COR-L47 (cell line): Measurements from ENCODE around the gene ITPR1.

Experiments
- DNase-seq: peaks from one replicate; lab custom pipeline; 2025; lab: John Stamatoyannopoulos, UW

The ITPR1 gene

DNA sequence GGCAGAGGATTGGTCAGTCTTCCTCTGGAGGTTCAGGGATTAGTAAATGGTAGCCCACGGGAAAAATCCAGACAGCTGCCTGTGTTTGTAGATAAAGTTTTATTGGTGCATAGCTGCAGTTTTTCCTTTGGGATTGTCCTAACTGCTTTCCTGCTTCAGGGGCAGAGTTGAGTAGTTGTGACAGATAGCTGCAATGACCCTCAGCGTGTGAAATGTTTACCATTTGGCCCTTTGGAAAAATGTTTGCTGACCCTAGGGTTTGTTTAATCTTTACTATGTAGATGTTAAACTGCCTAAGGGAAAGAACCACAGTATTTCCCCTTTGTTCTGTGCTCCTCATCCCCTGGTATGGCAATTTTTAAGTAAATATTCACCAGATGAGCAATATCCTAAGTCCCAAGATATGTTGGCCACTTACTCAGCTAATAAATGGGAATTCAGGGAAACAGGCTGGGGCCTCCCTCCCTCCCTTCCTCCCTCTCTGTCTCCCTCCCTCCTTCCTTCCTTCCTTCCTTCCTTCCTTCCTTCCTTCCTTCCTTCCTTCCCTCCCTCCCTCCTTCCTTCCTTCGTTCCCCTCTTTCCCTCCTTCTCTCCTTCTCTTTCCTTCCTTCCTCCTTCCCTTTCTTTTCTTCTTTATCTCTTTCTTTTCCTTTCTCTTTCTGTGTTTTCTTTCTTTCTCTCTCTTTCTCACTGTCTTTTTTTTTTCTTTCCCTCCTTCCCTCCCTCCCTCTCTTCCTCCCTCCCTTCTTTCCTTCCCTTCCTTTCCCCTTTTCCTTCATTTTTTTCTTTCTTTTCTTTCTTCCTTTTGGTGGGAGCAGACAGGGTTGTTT lies 251.5 kb downstream of the ITPR1 start:
- no peak for DNase-seq

DNA sequence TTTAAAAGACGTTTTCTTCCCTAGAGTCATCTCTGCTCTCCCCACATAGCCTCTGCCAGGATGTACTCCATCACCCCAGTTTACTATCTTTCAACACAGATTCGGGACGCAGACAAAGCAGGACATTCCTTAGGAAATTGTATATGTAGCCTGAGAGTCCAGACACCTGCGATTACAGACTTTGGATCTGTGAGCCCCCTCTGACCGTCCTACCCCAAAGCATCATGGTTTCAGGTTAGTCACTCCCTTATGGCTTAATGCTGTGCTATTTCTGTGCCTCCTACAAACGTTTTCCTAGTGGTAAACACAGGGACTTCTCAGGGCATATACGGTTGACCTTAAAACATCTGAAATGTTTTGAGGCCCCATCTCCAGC lies 252.1 kb downstream of the ITPR1 start:
- no peak for DNase-seq

DNA sequence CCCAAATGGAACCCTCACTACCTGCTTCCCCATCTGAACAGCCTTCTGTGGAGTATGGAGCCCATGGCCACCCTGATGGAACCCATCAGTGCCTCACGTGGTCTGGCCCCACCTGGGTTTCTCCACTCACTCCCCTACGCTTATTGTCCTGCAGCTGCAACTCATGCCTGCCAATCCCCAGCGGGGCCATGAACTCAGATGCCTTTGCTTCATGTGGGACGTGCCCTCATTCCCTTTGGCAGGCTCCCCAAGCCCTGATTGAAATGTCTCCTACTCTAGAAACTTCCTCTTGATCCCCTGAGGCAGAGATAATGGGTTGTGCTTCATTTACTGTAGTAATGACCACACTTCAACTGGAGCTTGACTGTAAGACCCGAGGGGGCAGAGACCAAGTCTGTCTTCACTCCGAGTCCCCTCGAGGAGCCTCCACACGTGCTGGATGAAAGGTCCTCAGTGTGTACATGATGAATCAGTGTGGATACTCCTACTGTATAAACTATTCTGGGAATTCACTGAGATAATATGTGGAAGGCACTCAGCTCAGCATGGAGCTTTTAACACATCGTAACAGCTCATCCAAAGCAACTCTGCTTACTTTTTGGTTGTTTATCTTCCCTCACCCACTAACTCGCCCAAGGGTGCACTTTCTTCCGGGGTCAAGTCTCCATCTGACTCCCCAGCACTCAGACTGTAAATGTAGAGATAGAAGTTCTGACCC lies 253.3 kb downstream of the ITPR1 start:
- DNase-seq, result no peak

DNA sequence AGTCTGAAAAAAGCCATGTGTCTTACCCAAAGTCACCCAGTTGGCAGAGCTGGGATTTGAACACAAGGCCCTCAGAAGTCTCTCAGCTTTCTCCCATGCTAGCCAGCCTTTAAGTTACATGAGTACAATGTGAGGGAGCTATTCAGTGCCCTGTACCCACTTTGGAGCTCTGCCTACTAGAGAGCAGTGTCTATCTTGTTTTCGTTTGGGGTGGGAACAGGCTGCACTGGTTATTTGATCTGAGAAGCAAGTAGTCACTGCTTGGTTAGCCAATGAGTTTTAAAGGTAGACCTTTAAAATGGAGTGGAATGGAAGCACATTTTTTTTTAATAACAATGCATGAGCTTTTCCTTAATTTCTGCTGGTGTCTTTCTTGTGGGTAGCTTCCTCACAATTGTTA lies 255.0 kb downstream of the ITPR1 start:
- no peak for DNase-seq

DNA sequence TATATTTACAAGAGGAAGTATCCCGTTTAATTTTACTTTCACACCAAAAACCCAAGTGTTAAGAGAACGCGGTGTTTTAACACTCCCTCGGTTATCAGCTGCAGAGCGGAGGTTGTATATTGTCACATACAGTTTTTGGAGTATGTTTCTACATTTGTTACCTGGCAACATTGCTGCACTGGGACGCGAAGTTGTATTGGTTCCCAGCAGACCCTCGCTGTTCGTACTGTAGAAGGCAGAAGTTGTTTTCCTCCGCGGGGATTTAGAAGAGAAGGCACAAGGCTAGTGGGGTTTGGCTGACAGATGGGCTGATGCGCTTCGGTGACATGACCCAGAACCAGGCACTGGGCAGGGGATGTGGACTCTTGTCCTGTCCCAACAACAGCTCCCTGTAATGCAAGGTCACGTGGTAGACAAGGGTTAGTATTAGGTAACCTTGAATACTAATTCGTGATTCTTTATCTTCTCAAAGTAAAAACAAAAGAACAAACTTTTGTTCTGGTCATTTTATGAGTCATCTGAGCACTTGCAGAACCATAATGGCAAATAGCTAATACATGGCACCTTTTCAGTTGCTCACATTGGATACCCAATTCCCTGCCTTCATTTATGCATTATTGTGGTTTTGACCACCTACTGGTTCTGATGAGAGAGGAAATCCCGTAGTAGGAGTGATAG lies 255.7 kb downstream of the ITPR1 start:
- DNase-seq, result no peak

DNA sequence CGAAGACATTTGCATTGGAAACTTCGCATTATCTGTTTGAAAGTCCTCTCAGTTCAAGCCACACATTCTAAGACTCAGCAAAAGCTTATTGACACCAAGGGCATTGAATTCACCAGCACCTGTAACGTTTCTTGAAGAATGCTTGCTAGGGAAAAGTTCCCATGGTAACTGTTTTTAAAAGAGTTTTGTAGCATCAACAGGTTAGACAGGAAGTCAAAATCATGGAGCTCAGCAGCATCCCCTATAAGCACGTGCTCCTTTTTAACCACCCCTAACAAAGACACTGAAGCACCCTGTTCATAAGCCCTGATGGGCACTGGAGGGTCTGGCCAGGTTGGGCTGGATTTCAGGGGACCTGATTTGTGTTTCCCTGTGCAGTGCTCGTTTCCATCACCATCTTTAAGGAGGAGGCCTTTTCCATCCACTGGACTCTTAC lies 256.4 kb downstream of the ITPR1 start:
- DNase-seq, result no peak

DNA sequence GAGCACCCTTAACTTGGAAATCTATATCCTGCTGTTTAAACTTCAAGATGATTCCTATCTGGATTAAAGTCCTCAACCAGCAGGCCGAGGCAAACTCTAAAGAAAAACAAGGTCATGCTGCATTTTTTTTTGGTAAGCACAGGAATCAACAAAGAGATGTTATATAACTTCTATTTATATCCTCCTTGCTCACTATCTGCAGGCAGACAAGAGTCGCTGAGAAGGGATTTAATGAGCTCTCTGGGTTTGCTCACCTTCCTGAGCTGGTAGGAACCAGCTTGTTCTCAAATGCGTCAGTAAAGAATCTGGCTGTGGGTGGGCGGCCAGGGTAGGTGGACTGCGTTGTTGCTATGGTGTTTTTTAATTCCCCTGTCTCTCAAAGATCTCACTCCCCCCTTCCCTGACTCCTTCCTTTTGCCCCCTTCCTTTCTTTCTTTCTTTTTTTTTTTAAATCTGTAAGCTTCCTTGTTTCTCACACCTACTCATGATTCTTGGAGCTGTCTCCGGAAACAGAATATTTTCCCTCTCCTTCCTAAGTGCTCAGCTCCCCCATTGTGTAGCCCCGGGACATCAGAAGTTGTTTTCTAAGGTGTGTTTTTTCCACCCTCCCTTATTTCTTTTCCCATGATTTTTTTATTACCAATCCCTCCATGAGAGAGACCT lies 257.3 kb downstream of the ITPR1 start:
- no peak for DNase-seq

DNA sequence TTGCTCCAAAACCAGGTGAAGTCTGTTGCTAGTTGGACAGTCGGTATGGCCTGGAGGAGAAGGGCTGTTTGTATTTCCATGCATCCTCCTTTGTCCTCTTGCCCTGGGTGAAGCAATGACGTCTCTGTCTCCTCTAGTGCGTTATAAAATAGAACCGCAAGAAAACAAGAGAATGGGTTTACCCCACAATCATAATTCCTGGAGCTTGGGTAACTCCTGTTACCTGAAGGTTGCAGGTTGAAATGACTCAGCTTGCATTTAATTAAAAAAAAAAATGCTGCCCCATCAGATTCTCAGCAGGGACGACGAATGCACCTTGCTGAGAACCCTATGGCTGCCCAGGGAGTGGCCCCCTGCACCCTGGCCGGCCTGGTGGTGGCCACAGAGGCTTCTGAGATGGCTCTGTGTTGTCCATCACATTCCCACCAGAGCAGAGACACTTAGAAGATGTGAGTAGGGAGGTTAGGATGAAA lies 257.9 kb downstream of the ITPR1 start:
- no peak for DNase-seq

DNA sequence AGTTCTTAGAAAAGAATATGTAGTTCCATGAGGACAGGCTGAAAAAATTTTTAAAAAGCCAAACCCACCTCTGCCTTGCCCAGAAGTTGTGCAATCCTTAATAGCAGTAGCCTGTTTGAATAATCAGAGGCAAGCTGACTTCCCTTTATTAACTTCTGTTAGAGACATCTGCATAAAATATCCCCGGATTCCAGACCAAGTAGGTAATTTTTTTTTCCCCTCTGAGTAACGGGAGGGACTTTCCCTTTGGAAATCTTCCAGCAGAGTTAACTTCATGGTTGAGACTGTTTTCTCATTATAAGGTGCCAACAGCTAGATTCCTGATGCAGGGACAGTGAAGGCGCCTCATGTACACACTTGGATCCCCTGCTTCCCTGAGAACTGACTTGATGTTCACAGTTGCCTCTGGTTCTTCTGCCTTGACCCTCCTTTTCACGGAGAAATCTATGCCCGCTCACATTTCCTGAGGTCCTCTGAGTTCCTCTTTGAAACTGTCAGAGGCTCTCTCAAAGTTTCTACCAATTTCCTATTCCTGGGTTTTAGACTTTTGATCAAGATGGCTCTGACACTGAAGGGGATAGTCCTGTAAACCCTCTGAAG lies 258.5 kb downstream of the ITPR1 start:
- DNase-seq, result no peak

DNA sequence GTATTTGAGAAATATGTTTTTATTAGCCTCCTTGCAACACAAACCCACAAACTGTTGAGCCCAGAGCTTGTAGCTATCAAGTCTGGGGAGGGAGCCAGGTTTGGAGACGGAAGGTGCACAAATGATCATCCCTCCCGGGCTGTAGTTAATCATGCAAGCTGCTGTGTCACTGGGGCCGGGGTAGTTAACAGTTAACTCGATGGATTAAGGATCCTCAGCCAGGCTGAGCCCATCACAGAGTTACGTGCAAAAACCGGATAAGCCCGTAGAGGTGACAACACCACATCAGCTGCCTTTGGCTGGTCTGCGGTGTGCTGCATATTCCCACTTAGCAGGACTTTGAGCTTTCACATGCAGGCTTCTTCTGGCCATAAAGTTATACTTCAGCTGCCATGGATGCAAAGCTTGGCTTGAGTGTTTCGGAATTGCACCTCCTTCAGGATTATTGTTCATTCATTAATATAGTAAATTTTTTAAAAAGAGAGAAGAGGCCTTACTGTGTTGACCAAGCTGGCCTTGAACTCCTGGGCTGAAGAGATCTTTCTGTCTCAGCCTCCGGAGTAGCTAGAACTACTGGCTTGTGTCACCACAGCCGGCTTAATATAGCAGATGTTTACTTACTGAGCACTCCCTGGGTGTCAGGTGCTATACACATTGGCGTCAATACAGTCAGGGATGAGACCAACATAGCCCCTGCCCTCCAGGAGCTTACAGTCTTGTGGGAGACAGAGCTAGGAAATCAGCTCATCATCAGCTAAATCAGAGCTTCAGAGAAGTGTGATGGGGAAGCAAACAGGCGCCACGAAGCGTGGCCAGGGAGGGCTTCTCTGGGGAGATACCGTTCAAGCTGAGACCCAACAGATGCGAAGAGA lies 259.3 kb downstream of the ITPR1 start:
- DNase-seq, result no peak

DNA sequence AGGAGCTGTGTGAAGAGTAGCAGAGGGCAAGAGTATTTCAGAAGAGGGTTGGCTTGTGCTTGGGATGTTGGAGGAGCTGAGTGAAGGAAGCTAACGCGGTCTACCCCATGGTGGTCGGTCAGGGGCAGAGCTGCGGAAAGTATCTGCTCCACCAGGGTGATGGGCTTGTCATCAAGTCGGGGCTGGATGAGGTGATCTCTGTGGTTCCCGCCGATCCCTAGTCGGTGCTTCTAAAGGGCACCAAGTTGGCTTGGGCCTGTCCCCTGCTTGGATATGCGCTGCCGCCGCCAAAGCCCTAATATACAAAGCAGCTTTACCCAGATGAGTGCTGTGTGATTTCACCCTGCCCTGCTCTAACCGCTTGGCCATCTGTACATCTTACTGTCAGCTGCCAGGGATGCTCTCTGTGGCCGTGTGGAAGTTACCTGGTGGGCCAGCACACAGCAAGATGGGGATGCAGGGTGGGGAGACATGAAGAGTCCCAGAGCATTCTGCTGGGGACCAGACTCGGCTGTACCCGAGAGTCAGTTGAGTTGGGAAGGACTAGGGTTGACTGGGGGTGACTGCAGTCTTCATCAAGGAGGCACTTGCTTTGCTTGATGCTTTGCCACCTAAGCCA lies 260.0 kb downstream of the ITPR1 start:
- no peak for DNase-seq

DNA sequence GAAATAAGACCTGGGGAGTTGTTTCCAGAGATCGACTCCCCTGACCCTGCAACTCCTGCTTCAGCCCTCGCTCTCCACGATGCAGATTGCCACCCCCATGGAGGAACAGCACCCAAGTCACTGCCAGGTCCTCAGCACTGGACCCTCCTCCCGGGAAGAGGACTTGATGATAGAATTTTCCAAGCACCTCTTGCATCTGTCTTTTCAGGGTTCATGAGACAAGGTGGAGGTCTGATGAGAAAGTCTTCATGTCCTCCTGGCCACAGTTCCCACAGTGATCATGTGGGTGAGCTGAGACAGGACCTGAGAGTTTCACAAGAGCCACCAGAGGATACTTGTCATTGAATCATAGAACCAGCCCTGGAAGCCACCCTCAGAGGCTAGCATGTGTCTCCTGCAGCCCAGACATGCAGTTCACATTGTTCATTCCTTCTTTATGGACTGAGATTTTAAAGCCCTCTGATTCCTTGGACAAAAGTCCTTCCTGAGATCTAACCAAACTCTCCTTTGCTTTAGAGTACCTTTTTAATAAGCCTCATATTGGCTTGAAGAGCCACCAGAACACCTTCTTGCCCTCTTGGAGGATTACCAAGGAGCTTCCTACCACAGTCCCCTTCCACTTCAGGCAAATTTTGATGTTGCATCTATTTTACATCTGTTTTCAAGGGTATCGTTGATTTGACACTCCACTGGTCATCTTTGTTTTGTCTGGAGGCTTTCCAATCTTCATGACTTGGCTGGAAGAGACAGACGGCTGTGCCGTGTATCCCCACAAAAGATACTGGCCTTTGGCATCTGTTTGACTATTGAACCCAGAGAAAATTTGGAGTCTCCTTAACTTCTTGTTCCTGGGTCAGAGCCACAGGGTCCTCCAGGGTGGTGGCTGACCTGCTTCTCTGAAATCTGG lies 261.3 kb downstream of the ITPR1 start:
- no peak for DNase-seq

DNA sequence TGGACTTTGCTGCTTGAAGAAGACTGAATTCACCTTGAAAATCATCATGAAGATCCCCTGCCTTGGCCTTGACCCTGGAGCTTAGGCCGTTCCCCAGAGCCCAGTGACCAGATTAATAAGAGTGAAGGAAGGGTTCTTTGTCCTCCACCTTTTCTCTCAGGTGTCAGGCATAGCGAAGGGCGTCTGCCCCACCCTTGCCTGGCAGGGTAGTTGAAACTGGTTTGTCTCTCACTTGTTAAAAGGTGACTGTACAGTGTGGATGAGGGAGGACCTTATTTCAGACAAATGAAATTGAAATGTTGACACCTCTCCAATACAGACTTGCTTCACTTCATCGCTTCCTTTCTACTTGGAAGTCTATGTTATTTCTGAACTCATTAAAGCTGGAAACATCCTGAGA lies 262.4 kb downstream of the ITPR1 start:
- DNase-seq, result no peak

DNA sequence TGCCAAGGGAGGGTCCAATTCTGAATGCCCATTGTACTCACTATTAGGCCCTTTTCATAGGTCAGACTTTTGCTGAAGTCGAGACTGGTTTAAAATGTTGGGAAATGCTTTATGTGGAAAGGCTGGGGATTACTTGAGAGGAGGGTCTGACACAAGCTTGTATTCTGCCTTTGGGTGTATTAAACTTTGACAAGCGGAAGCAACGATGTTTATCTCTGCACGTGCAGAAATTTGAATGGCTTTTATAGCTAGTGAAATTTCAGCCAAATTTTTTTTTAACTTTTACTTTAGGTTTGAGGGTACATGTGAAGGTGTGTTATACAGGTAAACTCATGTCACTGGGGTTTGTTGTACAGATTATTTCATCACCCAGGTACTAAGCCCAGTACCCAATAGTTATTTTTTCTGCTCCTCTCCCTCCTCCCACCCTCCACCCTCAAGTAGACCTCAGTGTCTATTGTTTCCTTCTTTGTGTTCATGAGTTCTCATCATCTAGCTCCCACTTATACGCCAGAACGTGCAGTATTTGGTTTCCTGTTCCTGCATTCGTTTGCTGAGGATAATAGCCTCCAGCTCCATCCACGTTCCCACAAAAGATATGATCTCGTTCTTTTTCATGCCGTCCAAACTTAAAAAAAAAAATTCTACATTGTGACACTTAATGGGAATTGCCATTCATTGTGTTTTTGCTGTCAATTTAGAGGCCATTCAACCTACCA lies 263.1 kb downstream of the ITPR1 start:
- DNase-seq, result no peak

DNA sequence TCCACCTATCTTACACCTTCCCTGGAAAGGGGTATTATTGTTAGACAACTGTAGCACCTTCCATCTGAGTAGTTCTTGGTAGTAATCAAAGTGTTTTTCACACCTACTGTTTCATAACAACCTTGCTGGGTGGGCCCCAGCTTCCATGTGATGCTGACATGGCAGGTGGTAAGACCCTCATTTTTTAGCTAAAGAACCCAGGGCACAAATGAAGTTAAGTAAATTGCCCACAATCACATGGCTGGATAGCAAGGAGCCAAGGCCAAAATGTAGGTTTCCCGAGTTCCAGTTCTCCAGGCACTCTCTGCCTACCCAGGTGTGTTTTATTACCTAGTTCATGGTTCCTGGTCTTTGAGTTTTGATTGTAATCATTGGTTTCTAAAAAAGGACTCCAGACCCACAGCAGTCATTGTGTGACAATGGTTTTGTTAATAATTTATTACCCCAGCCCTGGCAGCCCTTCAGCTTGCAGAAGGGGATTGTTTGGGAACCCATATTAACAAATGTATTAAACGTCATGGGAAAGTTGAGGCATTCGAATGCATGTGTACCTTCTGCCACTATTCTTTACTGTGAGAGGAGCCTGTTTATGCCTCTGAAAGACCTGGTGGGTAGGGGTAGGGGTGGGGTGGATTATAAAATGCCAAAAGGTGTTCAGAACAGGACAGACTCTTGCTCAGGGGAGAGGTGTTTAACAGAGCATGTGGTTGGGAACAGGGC lies 263.9 kb downstream of the ITPR1 start:
- DNase-seq, result no peak

DNA sequence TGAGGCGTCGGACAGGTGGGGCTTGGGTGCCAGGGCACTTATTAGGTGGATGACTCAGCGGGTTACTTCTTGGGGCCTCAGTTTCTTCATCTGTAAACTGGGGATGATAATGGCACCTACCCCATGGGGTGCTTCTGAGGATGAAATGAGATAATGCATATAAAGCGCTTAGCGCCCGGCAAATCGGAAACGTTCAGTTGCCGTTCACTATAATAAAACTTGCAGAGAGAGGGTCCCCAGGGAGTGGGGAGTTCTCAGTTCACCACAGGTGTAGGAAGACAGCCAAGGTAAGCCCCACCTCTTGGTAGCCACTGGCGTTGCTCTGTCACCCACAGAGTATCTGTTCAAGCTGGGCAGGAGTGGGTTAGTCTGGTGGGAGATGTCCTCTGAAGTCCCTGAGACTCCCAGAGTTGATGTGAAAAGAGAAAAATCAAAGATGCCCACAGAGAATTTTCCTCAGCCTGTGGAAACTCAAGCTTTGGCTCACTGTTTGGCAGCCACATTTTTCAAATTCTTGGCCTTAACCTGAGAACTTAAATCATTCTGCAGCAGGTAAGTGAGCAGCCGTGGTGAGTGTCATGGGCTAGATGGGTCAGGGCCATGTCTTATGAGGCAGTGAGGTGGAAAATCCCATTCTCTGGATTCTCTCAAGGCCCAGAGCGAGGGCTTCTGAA lies 264.6 kb downstream of the ITPR1 start:
- no peak for DNase-seq

DNA sequence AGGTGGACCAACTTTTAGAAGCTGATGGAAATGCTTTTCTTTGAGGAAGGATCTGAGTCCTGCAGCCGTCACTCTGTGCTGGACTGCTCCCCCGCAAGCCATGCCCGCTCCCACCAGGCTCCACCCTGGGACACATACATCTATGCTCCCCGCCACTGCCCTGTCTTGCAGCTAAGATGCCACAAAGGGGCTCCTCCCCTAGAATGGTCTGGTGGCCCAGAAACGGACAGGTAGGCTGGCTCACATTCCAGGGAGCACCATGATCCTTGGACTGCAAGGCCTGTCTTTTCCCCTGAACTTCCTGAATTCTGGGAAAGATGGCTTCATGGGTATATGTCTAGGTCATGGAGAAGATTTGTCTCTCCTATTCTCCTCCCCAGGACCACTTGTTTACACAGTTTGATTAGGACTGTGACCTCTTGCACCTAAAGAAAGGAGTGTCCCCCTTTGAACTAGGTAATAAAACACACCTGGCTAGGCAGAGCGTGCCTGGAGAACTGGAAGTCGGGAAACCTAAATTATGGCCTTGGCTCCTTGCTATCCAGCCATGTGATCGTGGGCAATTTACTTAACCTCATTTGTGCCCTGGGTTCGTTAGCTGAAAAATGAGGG lies 265.2 kb downstream of the ITPR1 start:
- DNase-seq, result no peak
